ENCODE data around the gene ADAMTSL2. TPM values are rescaled to one million over a fixed set of nuclear protein-coding genes. Genes with fewer than 3 reads are reported as not detected.

The ADAMTSL2 gene
- total RNA-seq, 1 experiment from 2014 or later: not detected

GRCh38 chr9:133511607-133512006 is 22.9 kb upstream of the ADAMTSL2 start:
- peaks cover 7% of the 10 kb centered on the region for H3K4me1 Mint-ChIP-seq (ENCODE audit: insufficient read depth, unreplicated experiment)
- no peaks in the 10 kb centered on the region for H3K9me3 Mint-ChIP-seq (ENCODE audit: unreplicated experiment)
- no peak overlapping the region for H3K27ac Mint-ChIP-seq (ENCODE audit: low read depth, unreplicated experiment)
- DNase-seq (ENCODE audit: unreplicated experiment): no peak
- intact Hi-C loops (cut with micrococcal nuclease): no loop called here
- no peaks in the 10 kb centered on the region for H3K27me3 Mint-ChIP-seq (ENCODE audit: insufficient read depth, unreplicated experiment)
- no peaks in the 10 kb centered on the region for H3K36me3 Mint-ChIP-seq (ENCODE audit: insufficient read depth, unreplicated experiment)
- H3K4me3 Mint-ChIP-seq (ENCODE audit: unreplicated experiment): no peak overlapping the region
- ChIA-PET POLR2A (no interaction called here), CTCF (no interaction called here)
- TF ChIP-seq CTCF (IDR thresholded peaks at IDR 0.05; ENCODE audit: unreplicated experiment): no peak
- no TSS peak for BruUV-seq (replicated peaks)

GRCh38 chr9:133512253-133513213 is 22.0 kb upstream of the ADAMTSL2 start:
- Mint-ChIP-seq H3K36me3 (ENCODE audit: insufficient read depth, unreplicated experiment) (no peaks in the 10 kb centered on the region), H3K4me1 (ENCODE audit: insufficient read depth, unreplicated experiment) (peaks cover 7% of the 10 kb centered on the region), H3K9me3 (ENCODE audit: unreplicated experiment) (no peaks in the 10 kb centered on the region), H3K4me3 (ENCODE audit: unreplicated experiment) (no peak overlapping the region), H3K27ac (ENCODE audit: low read depth, unreplicated experiment) (no peak overlapping the region), H3K27me3 (ENCODE audit: insufficient read depth, unreplicated experiment) (peaks cover 1% of the 10 kb centered on the region)
- intact Hi-C loops (cut with micrococcal nuclease): no loop called here
- no peak for TF ChIP-seq CTCF (IDR thresholded peaks at IDR 0.05; ENCODE audit: unreplicated experiment)
- POLR2A ChIA-PET: no interaction called here
- BruUV-seq (replicated peaks): no TSS peak
- CTCF ChIA-PET: no interaction called here
- DNase-seq (ENCODE audit: unreplicated experiment): no peak

- BruUV-seq (replicated peaks): no TSS peak
- POLR2A ChIA-PET: no interaction called here
These were observed 21.0 kb upstream of the ADAMTSL2 start for GRCh38 chr9:133513214-133514100.

More at GRCh38 chr9:133513214-133514100, 21.0 kb upstream of the ADAMTSL2 start:
- TF ChIP-seq CTCF (IDR thresholded peaks at IDR 0.05; ENCODE audit: unreplicated experiment): no peak
- DNase-seq (ENCODE audit: unreplicated experiment): no peak
- peaks cover 10% of the 10 kb centered on the region for H3K27me3 Mint-ChIP-seq (ENCODE audit: insufficient read depth, unreplicated experiment)
- no peaks in the 10 kb centered on the region for H3K9me3 Mint-ChIP-seq (ENCODE audit: unreplicated experiment)
- no peaks in the 10 kb centered on the region for H3K36me3 Mint-ChIP-seq (ENCODE audit: insufficient read depth, unreplicated experiment)
- peaks cover 7% of the 10 kb centered on the region for H3K4me1 Mint-ChIP-seq (ENCODE audit: insufficient read depth, unreplicated experiment)
- H3K4me3 Mint-ChIP-seq (ENCODE audit: unreplicated experiment): no peak overlapping the region
- intact Hi-C loops (cut with micrococcal nuclease): no loop called here
- H3K27ac Mint-ChIP-seq (ENCODE audit: low read depth, unreplicated experiment): no peak overlapping the region
- CTCF ChIA-PET: no interaction called here

Measured in MCF 10A (cell line).